Measurements from ENCODE around the gene PHF21B. TPM values are rescaled to one million over a fixed set of nuclear protein-coding genes. Genes with fewer than 3 reads are reported as not detected.

PHF21B gene
- total RNA-seq, 1 donor from 2014 or later, result not detected

- TF ChIP-seq CTCF (IDR thresholded peaks at IDR 0.05), result no peak
- Histone ChIP-seq H3K27me3 (no peaks in the 10 kb centered on the region), H3K4me1 (no peaks in the 10 kb centered on the region), H3K9me3 (no peaks in the 10 kb centered on the region), H3K27ac (no peak overlapping the region), H3K4me3 (no peak overlapping the region), H3K36me3 (no peaks in the 10 kb centered on the region)
- DNase-seq (ENCODE audit: low spot score in 2 of 2), result no peak
- intact Hi-C loops (cut with DNase I), result no loop called here
These were observed 40.0 kb downstream of the PHF21B start for GRCh38 chr22:44969817-44970216.

- TF ChIP-seq CTCF (IDR thresholded peaks at IDR 0.05), result no peak
- Histone ChIP-seq H3K36me3 (no peaks in the 10 kb centered on the region), H3K9me3 (no peaks in the 10 kb centered on the region), H3K4me1 (no peaks in the 10 kb centered on the region), H3K4me3 (no peak overlapping the region), H3K27me3 (no peaks in the 10 kb centered on the region), H3K27ac (no peak overlapping the region)
- intact Hi-C loops (cut with DNase I), result no loop called here
- DNase-seq (ENCODE audit: low spot score in 2 of 2), result no peak
These were observed 41.1 kb downstream of the PHF21B start for GRCh38 chr22:44968736-44969135.

GRCh38 chr22:44965171-44965570 lies 44.6 kb downstream of the PHF21B start:
- intact Hi-C loops (cut with DNase I), result no loop called here
- Histone ChIP-seq H3K4me3 (no peak overlapping the region), H3K9me3 (no peaks in the 10 kb centered on the region), H3K27ac (no peak overlapping the region), H3K27me3 (no peaks in the 10 kb centered on the region), H3K36me3 (no peaks in the 10 kb centered on the region), H3K4me1 (no peaks in the 10 kb centered on the region)
- no peak for TF ChIP-seq CTCF (IDR thresholded peaks at IDR 0.05)
- DNase-seq (ENCODE audit: low spot score in 2 of 2), result no peak

GRCh38 chr22:44964722-44965078 lies 45.1 kb downstream of the PHF21B start:
- Histone ChIP-seq H3K27me3 (no peaks in the 10 kb centered on the region), H3K27ac (no peak overlapping the region), H3K36me3 (no peaks in the 10 kb centered on the region), H3K4me1 (no peaks in the 10 kb centered on the region), H3K4me3 (no peak overlapping the region), H3K9me3 (no peaks in the 10 kb centered on the region)
- TF ChIP-seq CTCF (IDR thresholded peaks at IDR 0.05), result no peak
- no peak for DNase-seq (ENCODE audit: low spot score in 2 of 2)
- intact Hi-C loops (cut with DNase I), result no loop called here

GRCh38 chr22:44963832-44964721 lies 45.7 kb downstream of the PHF21B start:
- no peaks in the 10 kb centered on the region for H3K4me1 ChIP-seq
- no peak for DNase-seq (ENCODE audit: low spot score in 2 of 2)
- no peak overlapping the region for H3K4me3 ChIP-seq
- H3K9me3 ChIP-seq, result no peaks in the 10 kb centered on the region
- no peak for TF ChIP-seq CTCF (IDR thresholded peaks at IDR 0.05)
- no peaks in the 10 kb centered on the region for H3K36me3 ChIP-seq
- intact Hi-C loops (cut with DNase I), result no loop called here
- H3K27me3 ChIP-seq, result no peaks in the 10 kb centered on the region
- H3K27ac ChIP-seq, result no peak overlapping the region
